GM12875 (cell line): Measurements from ENCODE around the gene TSPAN33.

Experiments
- H3K4me3 ChIP-seq: one replicate; pipeline ENCODE4 v1.5.1; 2011; ENCODE audit warnings: low read depth, low read length, control low read depth
- CTCF ChIP-seq: IDR thresholded peaks from 2 replicates; pipeline ENCODE4 v1.5.1; 2011; ENCODE audit warnings: low read depth, mild to moderate bottlenecking, control low read depth, inconsistent platforms, low read length, moderate library complexity, borderline replicate concordance; ENCODE audit not compliant: insufficient read depth

TSPAN33 gene

GRCh38 chr7:129144095-129144833, at the start of gene TSPAN33:
Gene TSPAN33 (plus strand): TSS chr7:129144707. CDS start chr7:129144981, 274 bp downstream.
- peak within 1 kb of the TSS; percentile 62 for H3K4me3 ChIP-seq
- TF ChIP-seq CTCF = no peak

GRCh38 chr7:129095258-129095657, 49.2 kb upstream of the TSPAN33 start:
- H3K4me3 ChIP-seq = no peak overlapping the region
- TF ChIP-seq CTCF = no peak

DNA sequence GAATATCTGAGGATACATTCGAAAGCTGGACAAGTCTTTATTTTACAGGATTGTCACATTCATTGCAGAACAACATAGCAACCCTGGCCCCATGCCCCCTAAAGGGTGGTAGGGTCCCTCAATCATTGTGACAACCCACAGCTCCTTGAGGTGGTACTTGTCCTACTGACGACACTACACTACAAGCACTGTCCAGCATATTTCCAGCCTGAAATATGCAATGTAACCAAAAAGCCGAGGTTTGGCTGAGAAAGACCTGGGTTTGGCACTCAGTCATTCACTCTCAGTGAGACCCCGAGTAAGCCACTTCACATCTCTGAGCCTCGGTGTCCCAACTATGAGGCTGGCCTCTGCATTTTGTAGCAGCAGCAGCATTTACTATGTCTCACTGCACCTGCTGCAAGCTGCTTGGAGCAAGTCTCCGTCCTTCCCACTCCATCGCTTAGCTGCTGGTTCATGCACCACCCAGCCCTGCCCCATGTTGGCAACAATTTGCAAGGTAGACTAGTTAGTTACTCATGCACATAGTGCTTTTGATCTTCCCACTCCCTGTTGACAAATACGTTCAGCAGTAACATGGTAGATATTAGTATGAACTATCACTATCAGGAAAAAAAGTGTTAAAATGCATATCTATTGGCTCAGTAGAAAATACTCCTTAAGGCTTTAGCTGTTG, 46.0 kb upstream of the TSPAN33 start:
- no peak for TF ChIP-seq CTCF
- no peak overlapping the region for H3K4me3 ChIP-seq

DNA sequence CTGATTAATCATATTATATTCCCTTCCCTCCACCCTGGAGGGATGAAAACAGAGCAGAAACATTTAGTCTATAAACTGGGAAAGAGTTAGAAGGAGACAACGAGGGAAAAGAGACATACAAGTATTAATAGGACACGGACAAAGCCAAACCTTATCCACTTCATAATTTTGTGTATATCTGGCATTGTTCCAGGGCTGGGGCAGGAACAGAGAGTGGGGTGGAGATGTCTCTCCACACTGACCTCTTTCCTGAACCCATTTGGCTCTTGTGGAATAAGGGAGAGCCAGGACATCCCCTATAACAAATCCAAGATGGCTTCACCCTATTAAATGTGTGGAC, 43.7 kb upstream of the TSPAN33 start:
- no peak for TF ChIP-seq CTCF
- no peak overlapping the region for H3K4me3 ChIP-seq

DNA sequence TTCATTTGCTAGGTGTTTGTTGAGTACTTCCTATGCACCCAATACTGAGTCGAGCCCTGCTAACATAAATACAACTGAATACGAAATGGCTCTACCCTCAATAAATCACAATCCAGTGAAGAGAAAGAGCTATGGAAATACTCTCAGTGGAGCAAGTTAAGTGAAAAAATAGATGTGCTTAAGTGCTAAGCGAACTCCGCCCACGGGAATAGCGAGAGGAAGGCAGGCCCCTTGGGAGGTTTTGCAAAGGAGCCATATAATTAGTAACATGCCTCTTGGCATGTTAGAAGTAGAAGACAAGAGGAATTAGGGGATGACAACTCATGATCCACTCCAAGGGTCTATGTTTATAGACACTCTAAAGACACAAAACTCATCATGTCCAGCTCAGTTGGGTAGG, 42.8 kb upstream of the TSPAN33 start:
- no peak overlapping the region for H3K4me3 ChIP-seq
- no peak for TF ChIP-seq CTCF

GRCh38 chr7:129103561-129104324, 40.8 kb upstream of the TSPAN33 start:
- no peak for TF ChIP-seq CTCF
- H3K4me3 ChIP-seq = no peak overlapping the region

GRCh38 chr7:129108581-129108980, 35.9 kb upstream of the TSPAN33 start:
- no peak overlapping the region for H3K4me3 ChIP-seq
- no peak for TF ChIP-seq CTCF
